ENCODE measurements around the gene PIP5KL1.

PIP5KL1 gene

DNA sequence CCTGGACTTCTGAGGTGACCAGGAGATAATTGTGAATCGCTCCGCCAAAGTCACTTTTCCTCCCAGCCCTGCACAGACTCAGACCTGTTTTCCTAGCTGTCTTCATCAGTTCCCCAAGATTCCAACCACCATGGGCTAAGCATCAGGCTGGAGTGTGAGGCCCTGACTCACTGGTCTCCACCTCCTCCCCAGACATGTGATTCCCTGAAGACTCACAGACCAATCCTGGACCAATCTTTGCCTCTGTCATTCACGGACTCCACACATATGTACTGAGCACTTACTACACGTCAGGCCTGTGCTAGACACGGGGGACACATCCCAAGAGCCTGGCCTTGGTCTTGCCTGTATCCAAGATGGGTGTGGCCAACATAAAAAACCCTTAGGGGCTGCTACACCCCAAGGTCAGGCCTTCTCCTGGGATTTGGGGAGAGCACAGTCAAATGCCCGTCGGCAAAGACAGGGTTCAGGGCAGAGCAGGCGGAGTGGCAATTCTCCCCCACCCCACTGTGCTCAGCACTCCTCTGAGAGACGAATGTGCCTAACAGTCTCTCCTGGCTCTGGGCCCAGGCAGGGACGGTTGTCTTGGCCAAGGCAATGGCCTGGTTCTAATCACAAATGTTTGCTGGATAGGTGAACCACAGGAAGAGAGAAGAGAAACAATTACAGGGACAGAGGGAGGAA is 38.3 kb upstream of the PIP5KL1 start:
- peak; percentile 62 to 63 (median 63) for DNase-seq

DNA sequence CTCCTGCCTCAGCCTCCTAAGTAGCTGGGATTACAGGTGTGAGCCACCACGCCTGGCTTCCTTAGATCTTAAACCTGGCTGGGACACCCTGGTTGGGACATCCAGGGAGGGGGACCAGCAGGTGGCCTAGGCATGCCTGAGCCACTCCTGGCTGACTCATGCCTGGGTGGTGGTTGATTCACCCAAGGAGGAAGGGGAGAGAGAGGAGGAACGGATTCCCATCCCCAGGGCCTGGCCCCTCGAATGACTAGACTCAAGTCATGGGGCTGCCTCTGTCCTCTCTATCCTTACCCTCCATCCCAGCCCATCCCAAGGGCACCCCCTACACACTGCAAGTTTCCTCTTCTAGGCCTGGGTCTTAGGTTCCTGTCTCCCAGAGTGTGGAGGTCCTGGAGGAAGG is 37.5 kb upstream of the PIP5KL1 start:
- DNase-seq: peak; percentile 53 to 68 (median 57)

DNA sequence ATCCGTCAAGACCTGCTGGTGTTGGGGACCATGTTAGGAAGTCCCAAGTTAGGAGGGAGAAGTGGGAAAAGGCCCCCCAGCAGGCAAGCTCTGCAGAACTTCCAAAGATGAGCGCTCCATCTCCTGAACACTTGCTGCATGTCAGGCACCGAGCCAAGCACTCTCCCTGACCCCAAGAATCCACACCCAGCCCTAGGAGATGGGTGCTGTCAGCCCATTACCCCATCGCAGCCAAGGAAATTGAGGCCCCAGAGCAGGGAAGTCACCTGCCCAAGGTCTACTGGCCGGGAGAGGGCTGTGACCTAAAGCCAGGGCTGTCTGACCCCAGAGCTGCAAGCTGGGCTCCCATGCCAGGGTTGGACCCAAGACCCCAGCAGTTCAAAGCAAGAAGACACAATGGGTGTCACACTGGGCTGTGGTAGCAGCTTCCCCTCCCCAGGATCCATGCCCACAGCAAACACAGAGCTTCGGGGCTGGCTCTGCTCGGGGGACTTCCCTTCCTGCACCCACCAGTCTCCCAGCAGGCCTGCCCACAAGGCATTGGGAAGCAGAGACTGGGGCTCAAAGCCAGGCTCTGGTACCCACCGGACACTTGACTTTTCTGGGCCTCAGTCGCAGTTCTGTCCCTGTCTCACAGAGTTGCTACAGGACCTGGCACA is 36.7 kb upstream of the PIP5KL1 start:
- DNase-seq: peak; percentile 26 to 49 (median 38)

DNA sequence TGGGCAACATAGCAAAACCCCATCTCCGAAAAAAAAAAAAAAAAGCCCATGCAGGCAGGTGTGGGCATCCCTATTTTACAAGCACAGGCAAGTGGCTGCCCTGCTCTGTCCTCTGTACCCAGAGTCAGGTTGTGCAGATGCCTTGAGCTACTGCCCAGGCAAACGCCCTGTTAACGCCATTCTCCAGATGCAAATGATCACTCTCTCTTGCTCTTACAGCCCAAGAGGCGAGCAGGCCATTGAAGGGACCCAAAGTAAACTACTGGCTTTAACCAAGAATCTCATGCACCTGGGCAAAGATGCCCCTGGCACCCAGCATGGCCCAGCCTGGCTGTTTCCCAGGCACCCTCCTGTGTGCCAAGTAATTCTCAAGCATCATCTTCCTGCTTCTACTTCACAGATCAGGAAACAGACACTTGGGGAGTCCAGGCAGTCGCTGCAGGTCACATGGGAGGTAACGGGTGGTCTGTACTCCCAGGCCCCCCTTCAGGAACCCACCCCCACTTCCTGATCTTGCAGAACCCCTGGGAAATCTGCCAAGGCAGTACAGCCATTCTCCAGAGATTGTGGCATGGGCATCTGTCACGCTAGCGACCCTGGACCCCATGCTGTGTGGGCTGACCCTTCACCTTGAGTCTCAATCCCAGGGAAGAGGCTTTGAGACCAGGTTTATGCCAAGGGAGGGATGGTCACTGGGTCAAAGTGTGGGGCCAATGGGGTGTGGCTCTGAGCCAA is 36.0 kb upstream of the PIP5KL1 start:
- no peak for DNase-seq

DNA sequence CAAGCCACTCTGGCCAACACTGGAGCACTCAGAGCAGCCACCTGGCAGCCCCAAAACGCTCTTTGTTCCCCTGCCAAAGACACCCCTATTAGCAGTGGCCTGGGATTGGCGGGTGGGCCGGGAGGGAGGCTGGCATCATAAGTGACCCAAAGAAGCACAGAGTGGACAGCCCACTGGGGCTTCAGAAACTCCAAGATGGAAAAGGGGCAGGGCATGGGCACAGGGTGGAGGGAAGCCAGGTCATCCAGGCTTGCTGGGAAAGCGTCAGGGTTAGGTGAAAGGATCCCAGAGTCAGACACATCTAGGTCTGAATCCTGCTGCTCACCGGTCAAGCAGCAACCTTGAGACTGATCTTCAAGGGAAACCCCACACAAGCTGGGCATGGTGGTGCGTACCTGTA is 35.4 kb upstream of the PIP5KL1 start:
- no peak for DNase-seq

DNA sequence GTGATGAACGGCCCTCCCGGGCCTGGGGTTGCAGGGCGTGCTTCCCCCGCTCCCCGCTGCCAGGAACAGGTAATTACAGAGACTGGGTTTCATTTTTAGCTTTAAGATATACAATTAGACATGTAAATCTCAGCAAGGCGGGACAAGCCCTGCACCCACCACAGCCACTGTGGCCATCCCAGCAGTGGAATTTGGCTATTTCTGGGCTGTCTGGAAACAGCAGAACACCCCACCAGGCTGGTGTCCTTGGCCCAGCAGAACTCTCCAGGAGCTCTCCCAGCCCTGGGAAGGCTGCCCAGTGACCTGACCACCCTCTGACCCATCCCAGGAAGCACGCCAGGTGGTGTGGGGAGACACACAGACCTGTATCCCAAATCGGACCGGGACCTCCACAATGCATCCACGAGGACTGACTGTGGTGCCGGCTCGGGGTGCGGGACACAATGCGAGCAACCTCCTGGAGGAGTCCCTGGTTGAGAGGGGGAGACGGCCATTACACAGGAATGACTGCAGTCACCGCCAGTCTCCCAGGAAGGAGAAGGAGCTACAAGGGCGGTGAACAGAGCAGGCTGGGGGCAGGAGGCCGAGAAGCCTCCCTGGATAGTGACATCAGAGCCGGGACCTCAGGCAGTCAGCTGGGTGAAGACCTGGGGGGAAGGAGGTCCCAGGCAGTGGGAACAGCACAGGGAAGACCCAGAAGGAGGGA is 32.9 kb upstream of the PIP5KL1 start:
- DNase-seq: no peak

DNA sequence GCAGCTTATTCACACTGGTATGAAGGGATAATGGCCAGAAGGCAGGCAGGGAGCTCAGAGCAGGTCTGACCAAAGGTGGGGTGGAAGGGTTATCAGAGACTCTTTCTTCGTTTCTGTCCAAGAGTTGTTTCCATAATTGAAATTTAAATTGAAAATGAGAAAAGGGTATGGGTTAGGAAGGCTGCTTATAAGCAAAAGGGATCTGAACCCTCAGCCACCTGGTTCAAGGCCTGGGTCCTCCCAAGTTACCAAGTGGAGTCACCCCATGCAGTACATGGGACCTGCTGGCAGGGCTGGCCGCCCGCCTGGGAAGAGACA is 32.4 kb upstream of the PIP5KL1 start:
- DNase-seq: no peak

DNA sequence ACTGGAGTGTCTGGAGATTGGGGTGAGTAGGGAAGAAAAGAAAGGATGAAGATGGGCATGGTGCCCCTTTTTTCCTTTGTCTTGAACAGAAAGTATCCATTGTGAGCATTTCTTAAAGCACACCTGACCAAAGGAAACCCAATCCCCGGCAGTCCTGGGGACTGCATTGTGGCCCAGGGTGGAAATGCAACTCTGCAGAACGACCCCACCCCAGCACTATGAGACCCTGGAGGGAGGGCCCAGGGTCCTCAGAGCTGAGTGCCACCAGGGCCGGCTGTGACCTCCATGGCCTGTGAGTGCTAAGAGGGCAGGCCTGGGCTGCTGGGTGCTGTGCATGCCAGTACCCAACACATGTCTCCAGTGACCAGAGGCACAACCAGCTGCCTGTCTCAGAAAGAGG is 31.7 kb upstream of the PIP5KL1 start:
- DNase-seq: no peak

DNA sequence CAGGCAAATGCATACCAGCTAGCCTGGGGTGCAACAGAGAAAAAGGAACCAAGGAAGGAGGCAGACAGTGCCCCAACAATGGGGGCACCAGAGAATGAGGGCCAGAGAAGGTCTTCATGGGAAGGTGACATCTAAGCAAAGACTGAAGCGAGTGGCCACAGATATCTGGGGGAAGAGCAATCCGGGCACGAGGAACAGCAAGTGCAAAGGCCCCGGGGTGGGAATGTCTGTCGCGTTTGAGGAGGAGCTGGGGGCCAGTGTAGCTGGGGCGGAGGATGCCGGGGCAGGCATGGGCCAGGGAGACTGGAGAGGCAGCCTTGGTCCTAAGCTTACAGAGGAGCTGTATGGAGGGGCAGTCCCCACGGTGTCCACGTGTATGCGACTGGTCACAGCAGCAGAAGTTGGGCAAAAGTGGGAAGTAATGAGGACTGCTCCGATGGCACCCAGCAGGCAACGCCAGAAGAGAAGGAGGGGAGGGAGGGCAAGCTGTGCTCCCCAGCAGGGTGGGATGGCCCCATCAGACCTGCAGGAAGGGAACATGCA is 31.1 kb upstream of the PIP5KL1 start:
- peak; percentile 64 to 78 (median 67) for DNase-seq

DNA sequence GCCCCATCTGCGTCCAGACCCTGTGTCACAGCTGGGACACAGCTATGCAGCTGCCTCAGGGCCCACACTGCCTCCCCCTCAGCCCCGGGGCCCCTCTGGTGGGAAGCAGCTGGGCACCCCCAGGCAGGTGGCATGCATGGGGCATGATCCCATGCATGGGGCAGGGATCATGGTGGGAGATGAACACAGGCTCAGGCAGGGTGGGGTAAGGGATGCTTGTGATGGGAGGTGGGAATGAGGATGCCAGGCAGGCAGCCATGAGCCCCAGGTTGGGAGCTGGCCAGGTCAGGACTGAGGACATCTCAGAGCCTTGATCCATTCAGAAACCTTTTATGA is 30.5 kb upstream of the PIP5KL1 start:
- no peak for DNase-seq

DNA sequence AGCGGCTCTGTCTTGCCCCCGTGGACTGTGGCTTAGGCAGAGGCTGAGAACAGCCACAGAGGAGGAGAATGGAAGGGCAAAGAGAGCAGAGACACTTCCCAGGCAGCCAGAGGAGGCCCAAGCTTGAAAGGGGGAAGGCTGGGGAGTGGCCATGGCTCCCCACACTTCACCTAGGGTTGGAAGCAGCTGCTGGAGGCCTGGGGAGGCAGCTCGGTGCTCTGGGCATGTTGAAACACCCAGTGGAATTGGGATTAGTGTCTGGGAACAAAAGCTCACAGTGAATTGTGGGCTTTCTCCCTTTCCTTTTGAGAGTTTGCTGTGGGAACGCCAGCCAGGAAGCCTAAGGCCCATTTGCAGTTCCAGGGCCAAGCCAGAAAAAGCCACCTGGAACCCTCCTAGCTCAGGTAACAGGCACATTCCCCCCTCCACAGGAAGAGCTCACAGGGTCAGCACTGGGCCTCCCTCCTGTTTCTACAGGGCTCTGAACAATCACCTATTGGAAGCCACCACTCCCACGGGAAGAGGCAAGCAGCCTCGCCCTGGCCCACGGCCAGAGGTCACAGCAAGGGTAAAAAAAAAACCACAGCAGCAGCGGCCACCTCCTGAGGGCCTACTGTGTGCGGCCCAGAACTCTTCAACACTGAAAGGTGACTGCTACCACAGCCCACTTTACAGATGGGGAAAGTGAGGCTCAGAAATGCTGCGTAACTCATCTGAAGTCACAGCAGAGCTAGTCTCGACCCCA is 30.0 kb upstream of the PIP5KL1 start:
- no peak for DNase-seq

DNA sequence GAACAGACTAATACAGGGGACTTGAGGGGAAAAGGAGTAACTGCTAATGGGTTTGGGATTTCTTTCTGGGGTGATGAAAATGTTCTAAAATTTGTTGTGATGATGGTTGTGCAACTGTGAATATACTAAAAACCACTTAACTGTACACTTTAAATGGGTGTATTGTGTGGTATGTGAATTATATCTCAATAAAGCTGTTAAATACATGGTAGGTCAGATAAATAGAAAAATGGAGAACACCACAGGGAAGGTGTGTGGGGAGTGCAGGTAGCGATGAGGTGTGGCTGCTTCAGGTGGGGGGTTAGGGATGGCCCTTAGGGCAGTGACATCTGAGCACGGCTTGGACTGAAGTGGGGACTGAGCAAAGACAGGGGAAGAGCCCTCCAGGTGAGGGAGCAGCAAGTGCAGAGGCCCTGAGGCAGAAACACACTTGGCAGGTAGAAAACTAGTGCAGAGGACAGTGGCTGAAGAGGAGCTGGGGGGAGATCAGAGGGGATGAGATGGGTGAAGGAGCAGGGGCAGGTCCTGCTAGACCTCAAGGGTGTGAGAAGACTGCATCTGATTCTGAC is 29.3 kb upstream of the PIP5KL1 start:
- no peak for DNase-seq

DNA sequence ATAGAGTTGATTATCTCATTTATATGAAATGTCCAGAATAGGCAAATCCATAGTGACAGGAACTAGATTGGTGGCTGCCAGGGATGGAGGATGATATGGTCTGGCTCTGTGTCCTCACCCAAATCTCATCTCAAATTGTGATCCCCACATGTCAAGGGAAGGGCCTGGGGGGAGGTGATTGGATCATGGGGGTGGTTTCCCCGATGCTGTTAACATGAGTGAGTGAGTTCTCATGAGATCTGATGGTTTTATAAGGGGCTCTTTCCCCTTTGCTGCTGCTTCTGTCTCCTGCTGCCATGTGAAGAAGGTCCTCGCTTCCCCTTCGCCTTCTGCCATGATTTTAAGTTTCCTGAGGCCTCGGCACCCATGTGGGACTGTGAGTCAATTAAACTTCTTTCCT is 28.8 kb upstream of the PIP5KL1 start:
- no peak for DNase-seq

DNA sequence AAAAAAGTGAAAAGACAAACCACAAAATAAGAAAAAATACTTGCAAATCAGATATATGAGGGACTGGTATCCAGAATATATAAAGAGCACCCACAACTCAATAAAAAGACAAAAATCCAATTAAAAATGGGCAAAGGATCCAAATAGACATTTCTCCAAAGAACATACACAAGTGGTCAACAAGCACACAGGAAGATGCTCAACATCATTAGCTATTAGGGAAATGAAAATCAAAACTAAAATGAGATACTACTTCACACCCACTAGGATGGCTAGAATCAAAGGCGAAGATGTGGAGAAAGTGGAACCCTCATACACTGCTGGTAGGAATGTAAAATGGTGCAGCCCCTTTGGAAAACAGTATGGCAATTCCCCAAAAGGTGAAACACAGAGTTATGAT is 28.2 kb upstream of the PIP5KL1 start:
- DNase-seq: no peak

DNA sequence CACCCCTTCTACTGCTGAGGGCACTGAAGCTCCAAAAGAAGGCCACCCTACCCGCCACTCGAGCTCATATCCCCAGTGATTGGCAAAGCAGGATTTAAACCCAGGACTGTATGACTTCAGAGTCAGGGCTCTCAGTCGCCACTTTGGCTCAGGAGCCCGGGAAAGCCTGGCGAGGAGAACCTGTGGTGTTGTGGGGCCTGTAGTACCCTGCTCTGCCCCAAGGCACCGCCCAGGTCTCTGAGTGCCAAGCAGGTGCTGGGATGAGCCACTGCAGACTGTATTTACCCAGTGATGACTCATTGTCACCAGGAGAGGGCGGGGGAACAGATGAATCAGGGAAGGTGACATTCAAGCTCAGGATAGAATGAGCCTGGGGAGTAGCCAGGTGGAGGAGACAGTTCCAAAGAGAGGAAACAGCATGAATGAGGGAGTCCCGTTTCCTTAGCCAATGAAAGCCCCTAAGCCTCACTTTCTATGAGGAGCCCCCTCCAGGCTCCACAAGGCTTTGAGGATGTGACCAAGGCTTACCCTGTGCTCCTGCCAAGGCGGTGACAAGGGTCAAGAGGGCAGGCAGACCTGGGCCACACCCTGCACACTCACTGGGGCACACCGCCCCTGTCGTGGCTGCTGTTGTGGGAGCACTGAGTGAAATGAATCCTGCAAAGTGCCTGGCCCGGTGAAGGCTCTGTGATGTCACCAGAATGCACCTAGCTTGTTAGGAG is 24.9 kb upstream of the PIP5KL1 start:
- peak in 2 of 3 donors; percentile 37 to 42 for DNase-seq

DNA sequence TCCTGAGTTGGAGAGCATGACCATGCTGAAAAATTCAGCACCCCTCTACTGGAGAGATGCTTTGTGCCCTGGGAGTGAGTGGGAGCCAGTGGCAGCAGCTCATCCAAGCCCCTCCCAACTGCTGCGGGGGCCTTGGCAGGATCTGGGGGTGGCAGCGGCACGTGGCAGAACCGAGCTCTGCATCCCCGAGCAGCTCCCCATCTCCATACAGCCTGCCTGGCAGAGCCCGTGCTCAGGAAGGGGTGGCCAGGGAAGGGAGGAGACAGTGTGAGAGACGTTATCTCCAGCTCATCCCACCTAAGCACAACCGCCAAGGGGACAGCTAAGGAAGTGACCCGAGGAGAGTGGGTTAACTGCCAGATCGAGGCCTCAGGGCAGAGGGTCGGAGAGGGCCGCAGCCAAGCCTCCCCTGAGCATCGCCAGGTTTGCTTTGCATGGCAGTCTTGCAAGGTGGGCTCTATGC is 24.3 kb upstream of the PIP5KL1 start:
- DNase-seq: no peak

DNA sequence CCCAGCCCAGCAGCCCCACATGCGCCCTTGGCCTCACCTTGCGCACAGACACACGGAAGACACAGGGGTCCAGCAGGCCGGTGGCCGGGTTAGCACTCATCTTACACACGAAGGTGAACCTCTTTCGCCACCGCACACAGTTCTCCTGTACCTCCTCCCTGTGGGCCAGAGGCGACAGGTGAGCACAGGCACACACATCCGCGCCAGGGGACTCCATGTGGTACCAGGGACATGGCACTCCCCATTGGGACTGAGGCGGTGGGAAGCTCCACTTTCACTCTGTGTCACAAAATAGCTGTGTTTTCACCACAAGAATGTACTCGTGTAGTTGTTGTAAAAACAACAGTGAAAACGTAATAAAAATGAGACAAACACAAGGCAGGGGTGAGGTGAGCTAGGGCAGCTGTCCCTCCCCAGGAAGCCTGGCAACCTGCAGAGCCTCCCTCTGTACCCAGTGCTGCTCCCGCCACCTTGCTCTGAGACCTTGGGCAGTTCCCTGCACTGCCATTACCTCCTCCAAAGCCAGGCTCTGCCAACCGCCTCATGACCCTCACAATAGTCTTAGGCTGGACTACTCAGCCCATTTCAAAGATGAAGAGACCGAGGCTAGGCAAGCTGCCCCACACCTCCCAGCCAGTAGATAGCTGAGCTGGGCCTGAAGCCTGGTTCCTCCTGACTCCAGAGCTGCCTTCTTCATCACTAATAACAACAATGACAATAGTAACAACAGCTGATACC is 23.4 kb upstream of the PIP5KL1 start:
- no peak for DNase-seq

DNA sequence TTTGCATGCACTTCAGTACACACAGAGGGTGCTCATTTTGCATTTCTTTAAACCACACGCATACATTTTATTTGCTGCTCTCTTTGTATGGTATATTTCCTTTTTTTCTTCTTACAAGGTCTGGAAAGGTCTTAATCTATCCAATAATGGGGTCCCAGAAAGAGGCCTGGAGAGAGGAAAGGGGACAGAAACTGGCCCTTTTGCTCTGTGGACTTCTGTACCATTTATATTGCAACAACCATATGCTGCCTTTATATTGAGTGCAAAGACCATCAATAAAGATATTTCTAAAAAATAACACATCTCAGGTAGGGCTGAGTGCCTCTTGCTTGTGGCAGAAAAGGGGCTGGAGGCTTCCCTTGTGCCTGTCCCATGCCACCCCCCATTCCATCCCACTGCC is 22.6 kb upstream of the PIP5KL1 start:
- DNase-seq: no peak

DNA sequence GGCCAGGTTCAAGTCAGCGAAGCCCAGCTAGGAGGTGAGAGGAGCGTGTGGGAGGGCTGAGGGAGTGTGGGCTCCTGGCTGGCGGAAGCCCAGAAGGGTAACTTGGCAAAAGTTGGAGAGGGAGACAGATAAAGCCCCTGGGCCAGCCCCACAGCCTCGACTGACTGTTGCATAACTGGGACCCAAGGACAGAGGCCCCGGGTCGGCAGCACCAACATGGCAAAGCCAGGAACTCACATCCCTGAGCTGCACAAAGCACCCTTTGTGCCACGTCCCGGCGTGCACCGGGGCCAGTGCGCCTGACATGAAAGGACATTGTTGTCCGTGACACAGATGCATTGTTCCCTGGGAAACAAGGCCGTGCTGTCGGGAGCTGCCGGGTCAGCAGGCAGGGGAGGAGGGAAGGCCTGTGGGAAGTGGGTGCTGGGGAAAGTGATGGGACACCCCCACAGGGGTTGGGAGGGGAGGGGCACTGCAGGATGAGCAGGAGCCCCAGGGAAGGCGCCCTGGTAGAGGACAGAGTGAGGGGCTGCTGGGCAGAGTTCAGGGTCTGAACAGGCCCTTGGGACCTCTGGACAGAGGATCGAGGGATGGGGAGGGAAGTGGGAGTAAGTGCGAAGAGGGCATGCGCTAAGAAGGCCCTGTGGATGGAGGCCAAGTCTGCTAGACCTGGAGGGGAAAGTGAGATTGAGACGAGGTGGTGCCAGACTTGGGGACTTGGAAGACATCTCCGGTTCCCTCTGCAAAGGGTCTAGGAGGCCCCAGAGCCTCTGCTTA is 20.1 kb upstream of the PIP5KL1 start:
- no peak for DNase-seq

Data from suppressor macrophage treated with lipopolysaccharide for 1 hour (primary cell).